GM18951 (cell line): Measurements from ENCODE around the gene PTGIS.

Source experiments
- POLR2A ChIP-seq: IDR thresholded peaks from 4 replicates; pipeline ENCODE4 v1.6.1; 2011; ENCODE audit warnings: mild to moderate bottlenecking; ENCODE audit not compliant: insufficient read length, insufficient read depth; ENCODE audit errors: extremely low read depth
- in situ Hi-C: fragments of 300-500 bp; cut with MboI; formaldehyde crosslinking; loops from one replicate; pipeline ENCODE4 v1.12.0; 2022; ENCODE audit warnings: low sequenced_read_pairs, mixed read lengths, inconsistent platforms; ENCODE audit not compliant: unreplicated experiment

Gene PTGIS

GRCh38 chr20:49538950-49539349, 29.0 kb downstream of the PTGIS start:
- TF ChIP-seq POLR2A, result no peak
- in situ Hi-C loops, result loop anchor here (5.0 kb wide), 1 partner anchor 68 kb away; no protein-coding TSS in a partner anchor

DNA sequence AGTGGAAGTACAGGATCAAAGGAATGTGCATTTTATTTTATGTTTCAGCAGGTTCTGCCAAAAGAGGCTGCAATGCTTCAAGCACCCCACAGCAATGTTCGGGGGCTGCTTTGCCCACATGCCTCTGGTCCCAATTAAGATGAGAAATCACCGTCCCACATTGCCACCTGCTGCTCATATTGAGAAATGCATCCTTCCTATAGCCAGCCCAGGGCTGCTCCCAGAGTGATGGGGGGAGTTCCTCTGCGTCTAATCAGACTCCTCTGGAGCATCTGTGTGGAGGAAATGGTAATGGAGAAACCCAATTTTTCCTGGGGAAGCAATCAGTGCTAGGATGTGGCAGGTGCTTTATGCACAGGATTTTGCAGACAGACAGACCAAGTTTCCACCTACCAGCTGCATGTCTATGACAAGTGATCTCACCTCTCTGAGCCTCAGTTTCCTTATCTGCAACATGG, 33.7 kb downstream of the PTGIS start:
- TF ChIP-seq POLR2A, result no peak
- in situ Hi-C loops, result no loop called here

DNA sequence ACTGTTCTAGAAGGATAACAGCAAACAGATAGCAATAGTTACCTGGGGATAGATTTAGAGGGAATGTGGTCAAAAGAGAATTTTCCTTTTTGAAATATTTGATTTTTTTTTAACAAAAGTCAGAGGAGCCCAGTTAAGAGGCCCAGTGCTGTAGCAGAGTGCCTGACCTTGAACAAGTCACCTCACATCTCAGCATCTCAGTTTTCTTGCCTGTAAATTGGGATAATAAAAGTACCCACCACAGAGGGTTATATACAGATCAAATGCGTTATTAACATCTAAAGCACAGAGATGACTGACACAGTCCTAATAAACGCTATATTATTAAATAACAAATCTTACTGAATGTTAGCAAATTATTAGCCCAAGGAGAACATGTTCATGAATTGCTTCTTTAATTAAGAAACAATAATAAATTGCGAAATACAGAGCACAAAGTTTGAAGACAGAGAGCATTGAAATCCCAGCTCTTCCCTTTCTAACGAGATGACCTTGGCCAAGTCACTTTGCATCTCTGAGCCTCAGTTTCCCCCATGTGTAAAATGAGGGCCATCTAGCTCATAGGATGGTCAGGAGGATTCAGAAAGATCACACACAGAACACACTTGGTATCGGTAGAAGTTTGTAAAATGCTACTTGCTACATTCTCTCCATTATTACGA, 35.5 kb downstream of the PTGIS start:
- in situ Hi-C loops, result no loop called here

GRCh38 chr20:49529470-49529869, 38.5 kb downstream of the PTGIS start:
- no peak for TF ChIP-seq POLR2A
- in situ Hi-C loops, result no loop called here

More for the DNA sequence above, 35.5 kb downstream of the PTGIS start:
- no peak for TF ChIP-seq POLR2A

GRCh38 chr20:49526568-49526967, 41.4 kb downstream of the PTGIS start:
- in situ Hi-C loops, result no loop called here
- no peak for TF ChIP-seq POLR2A

DNA sequence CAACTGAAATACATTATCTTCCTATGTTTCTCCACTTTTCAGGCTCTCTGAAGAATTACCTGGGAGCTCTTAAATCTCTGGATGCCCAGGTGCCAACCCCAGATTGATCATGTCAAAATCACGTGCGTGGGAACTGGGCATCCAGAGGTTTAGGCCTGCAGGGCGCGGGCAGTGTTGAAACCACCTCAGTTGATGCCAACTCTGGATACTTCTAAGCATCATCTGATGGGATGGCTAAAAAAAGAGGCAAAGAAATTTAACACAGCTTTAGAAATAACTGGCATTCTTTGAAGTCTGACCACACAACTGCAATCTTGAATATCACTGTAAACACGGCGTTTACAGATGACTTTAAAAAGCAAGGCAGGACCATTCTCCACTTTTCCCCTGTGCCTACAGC, 41.9 kb downstream of the PTGIS start:
- no peak for TF ChIP-seq POLR2A
- in situ Hi-C loops, result no loop called here

GRCh38 chr20:49523767-49524360, 44.1 kb downstream of the PTGIS start:
- TF ChIP-seq POLR2A, result no peak
- in situ Hi-C loops, result loop anchor here (25.0 kb wide), 1 partner anchor 187 kb away; no protein-coding TSS in a partner anchor

- no peak for TF ChIP-seq POLR2A
- in situ Hi-C loops, result loop anchor here (25.0 kb wide), 1 partner anchor 184 kb away; no protein-coding TSS in a partner anchor
Observed at GRCh38 chr20:49521356-49521755, 46.6 kb downstream of the PTGIS start.

DNA sequence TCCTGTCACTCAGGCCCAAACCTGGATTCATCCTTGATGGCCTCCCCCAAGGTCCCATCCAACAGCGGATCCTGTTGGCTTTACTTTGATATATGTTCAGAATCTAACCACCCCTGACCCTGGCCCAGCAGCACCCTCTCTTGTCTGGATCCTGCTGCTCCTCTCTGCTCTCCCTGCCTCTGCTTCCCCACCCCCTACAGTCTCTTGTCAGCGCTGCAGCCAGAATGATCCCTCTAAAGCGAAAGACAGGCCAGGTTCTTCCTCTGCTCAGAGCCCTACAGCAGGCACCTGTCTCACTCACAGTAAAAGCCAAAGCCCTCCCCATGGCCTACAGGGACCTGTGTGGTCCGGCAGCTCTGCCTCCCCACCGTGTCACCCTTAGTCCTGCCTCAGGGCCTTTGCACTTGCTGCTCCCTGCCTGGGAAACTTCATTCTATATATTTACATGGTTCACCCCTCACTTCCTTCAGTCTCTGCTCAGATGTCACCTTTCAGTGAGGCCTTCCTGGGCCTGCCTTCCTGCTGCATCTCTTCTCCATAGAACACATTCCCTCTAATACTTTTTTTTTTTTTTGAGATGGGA, 48.1 kb downstream of the PTGIS start:
- in situ Hi-C loops, result loop anchor here (25.0 kb wide), 1 partner anchor 183 kb away; no protein-coding TSS in a partner anchor

DNA sequence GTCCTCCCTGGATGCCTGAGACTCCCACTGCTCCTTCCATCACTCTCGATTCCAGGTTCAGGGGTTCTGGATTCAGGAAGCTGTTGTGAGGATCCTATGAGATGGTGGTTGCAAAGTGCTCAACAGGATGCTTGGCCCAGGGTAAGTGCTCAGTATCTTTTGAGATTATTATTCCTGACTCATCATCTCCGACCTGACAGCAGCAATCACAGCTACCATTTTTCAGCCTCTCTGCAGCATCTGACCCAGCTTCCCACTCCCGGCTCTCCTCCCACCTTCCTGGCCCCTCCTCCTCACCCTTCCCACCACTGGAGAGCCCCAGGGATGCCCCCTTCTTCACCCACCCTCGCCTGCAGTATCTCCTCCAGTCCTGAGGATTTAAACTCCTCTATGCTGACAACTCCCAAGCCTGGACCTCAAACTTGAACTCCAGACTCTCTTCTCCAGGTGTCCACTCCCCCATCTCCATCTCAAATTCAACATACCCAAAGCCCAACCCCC, 48.7 kb downstream of the PTGIS start:
- TF ChIP-seq POLR2A, result no peak

More for the DNA sequence above, 48.1 kb downstream of the PTGIS start:
- TF ChIP-seq POLR2A, result no peak

GRCh38 chr20:49518576-49518975, 49.4 kb downstream of the PTGIS start:
- in situ Hi-C loops, result loop anchor here (25.0 kb wide), 1 partner anchor 181 kb away; no protein-coding TSS in a partner anchor
- no peak for TF ChIP-seq POLR2A

More for the DNA sequence above, 48.7 kb downstream of the PTGIS start:
- in situ Hi-C loops, result loop anchor here (25.0 kb wide), 1 partner anchor 182 kb away; no protein-coding TSS in a partner anchor

DNA sequence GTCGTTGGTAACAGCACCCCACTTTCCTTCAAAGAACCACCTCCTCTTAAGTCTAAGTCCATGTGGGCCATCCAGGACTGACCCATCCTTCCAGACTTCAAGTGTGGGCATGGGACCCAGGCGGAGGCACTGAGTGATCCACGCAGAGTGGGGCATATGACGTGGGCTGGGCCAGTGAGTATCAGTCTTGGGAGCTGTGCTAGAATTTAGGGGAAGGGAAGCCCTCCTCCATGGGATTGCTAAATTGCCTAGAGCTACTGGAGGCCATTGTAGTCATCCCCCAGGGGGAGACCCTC, 50.2 kb downstream of the PTGIS start:
- TF ChIP-seq POLR2A, result no peak
- in situ Hi-C loops, result loop anchor here (25.0 kb wide), 1 partner anchor 180 kb away; no protein-coding TSS in a partner anchor
